Mesothelial cell of epicardium (in vitro differentiated cells): ENCODE data around the gene ZNF30. TPM values are rescaled to one million over a fixed set of nuclear protein-coding genes. Genes with fewer than 3 reads are reported as not detected.

Experiments
- DNase-seq, 2 experiments: peaks; one replicate each; pipeline ENCODE4 v3.0.0; 2021; ENCODE audit warnings: low spot score in 2 of 2; ENCODE audit not compliant: unreplicated experiment in 2 of 2
- H3K27ac Mint-ChIP-seq: 2 replicates; pipeline ENCODE4 v1.8.0; 2021; ENCODE audit warnings: mixed read lengths
- H3K27me3 Mint-ChIP-seq: 2 replicates; pipeline ENCODE4 v1.8.0; 2021; ENCODE audit warnings: low read depth, mixed read lengths
- H3K36me3 Mint-ChIP-seq: 2 replicates; pipeline ENCODE4 v1.8.0; 2021; ENCODE audit warnings: mixed read lengths
- H3K4me1 Mint-ChIP-seq: 2 replicates; pipeline ENCODE4 v1.8.0; 2021; ENCODE audit warnings: mixed read lengths
- H3K4me3 Mint-ChIP-seq: 2 replicates; pipeline ENCODE4 v1.8.0; 2021; ENCODE audit warnings: mild to moderate bottlenecking, moderate library complexity, mixed read lengths
- H3K9me3 Mint-ChIP-seq: 2 replicates; pipeline ENCODE4 v1.8.0; 2021; ENCODE audit warnings: mixed read lengths
- total RNA-seq: library from RNA; stranded (reverse); gene quantifications from 3 replicates; pipeline ENCODE4 v1.2.1, GENCODE V29; 2021
- TF ChIP-seq, protein P1 (sequence below): fragments of 200-600 bp; sonication (generic); IDR thresholded peaks from one replicate; pipeline ENCODE4 v1.5.0; 2021; ENCODE audit warnings: antibody characterized with exemption; ENCODE audit not compliant: unreplicated experiment

The ZNF30 gene
- total RNA-seq, 1 donor from 2014 or later = 5.8 TPM

- peaks cover 4% of the 10 kb centered on the region for H3K4me1 Mint-ChIP-seq
- H3K27ac Mint-ChIP-seq = no peak overlapping the region
- no peak overlapping the region for H3K4me3 Mint-ChIP-seq
- DNase-seq = no peak
- peaks cover 11% of the 10 kb centered on the region for H3K9me3 Mint-ChIP-seq
- no peaks in the 10 kb centered on the region for H3K36me3 Mint-ChIP-seq
- peaks cover 12% of the 10 kb centered on the region for H3K27me3 Mint-ChIP-seq
- TF ChIP-seq, protein P1, sequence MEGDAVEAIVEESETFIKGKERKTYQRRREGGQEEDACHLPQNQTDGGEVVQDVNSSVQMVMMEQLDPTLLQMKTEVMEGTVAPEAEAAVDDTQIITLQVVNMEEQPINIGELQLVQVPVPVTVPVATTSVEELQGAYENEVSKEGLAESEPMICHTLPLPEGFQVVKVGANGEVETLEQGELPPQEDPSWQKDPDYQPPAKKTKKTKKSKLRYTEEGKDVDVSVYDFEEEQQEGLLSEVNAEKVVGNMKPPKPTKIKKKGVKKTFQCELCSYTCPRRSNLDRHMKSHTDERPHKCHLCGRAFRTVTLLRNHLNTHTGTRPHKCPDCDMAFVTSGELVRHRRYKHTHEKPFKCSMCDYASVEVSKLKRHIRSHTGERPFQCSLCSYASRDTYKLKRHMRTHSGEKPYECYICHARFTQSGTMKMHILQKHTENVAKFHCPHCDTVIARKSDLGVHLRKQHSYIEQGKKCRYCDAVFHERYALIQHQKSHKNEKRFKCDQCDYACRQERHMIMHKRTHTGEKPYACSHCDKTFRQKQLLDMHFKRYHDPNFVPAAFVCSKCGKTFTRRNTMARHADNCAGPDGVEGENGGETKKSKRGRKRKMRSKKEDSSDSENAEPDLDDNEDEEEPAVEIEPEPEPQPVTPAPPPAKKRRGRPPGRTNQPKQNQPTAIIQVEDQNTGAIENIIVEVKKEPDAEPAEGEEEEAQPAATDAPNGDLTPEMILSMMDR = no peak
These were observed 53.3 kb downstream of the ZNF30 start for GRCh38 chr19:34979819-34980640.

DNA sequence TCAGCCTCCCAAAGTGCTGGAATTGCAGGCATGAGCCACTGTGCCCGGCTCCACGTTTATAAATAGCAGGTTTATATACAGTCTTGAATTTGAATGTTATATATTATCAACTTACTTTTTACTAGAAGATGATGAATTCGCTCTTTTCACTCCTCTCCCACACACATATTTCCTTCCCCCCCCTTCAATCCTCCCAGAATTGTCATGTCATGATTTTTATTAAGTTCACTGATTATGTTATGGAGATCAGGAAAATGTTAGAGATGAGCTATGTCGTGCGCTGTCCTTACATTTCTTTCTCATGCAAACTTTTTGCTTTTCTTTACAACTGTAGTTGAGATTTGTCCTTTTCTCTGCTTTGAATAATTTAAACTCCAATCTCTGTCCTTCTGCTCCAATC, 55.6 kb downstream of the ZNF30 start:
- no peaks in the 10 kb centered on the region for H3K36me3 Mint-ChIP-seq
- no peak for DNase-seq
- peaks cover 12% of the 10 kb centered on the region for H3K4me1 Mint-ChIP-seq
- H3K9me3 Mint-ChIP-seq = peaks cover 8% of the 10 kb centered on the region
- H3K4me3 Mint-ChIP-seq = no peak overlapping the region
- peaks cover 14% of the 10 kb centered on the region for H3K27me3 Mint-ChIP-seq
- peak overlapping the region; percentile 1 for H3K27ac Mint-ChIP-seq
- TF ChIP-seq, protein P1 = no peak

DNA sequence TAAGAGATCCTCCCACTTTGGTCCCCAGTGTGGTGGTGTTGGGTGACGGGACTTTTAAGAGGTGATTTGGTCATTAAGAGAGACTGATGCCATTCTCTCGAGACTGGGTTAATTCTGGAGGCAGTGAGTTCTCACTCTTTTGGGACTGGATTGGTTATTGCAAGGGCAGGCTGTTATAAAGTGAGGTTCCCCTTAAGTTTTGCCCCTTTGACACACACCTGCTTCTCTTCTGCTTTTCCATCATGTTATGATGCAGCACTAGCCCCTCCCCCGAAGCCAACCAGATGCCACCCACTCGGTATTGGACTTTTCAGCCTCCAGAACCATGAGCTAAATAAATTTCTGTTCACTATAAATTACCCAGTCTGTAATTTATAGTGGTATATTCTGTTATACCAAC, 57.1 kb downstream of the ZNF30 start:
- Mint-ChIP-seq H3K36me3 (no peaks in the 10 kb centered on the region), H3K27me3 (peaks cover 16% of the 10 kb centered on the region), H3K4me3 (no peak overlapping the region), H3K27ac (no peak overlapping the region), H3K9me3 (peaks cover 8% of the 10 kb centered on the region), H3K4me1 (peaks cover 12% of the 10 kb centered on the region)
- TF ChIP-seq, protein P1 = no peak
- no peak for DNase-seq

GRCh38 chr19:34984287-34984686, 57.6 kb downstream of the ZNF30 start:
- peaks cover 8% of the 10 kb centered on the region for H3K9me3 Mint-ChIP-seq
- no peak overlapping the region for H3K4me3 Mint-ChIP-seq

DNA sequence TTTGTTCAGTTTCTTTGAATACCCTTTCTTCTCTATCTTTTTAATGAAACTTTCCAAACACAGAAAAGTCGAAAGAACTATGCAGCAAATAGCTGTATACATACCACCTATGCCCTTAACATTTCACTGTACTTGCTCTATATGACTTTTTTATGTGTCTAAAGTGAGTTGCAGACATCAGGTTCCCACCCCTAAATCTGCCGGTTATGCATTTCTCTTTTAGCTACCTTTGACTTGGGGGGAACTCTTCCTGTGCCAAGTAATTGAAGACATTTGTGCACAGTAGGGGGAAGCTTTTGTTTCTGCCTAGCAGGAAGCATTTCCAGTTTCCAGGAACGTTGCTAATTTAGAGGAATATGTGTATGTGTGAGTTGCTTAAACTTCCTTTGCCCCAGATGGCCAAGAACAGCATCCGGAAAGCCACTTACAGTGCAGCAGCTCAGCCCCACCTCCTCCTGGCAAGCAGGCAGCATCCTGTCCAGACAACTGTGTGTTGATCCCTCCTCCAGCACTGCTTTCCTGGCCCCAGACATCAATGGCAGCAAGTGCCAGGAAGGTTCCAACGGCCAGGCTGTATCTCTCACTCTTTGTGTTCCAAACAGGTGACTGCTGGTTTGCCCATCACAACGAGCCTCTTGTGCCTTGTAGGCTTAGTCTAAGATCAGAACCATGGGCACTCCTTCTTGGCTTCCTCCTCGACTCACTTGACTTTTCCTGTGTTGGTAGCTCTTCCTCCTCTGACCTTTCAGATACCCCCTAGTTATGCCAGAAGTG, 58.7 kb downstream of the ZNF30 start:
- Mint-ChIP-seq H3K4me1 (peaks cover 12% of the 10 kb centered on the region), H3K9me3 (peaks cover 8% of the 10 kb centered on the region), H3K27ac (peak overlapping the region; percentile 43), H3K27me3 (peaks cover 10% of the 10 kb centered on the region), H3K36me3 (no peaks in the 10 kb centered on the region), H3K4me3 (no peak overlapping the region)
- TF ChIP-seq, protein P1 = no peak
- DNase-seq = no peak

More at GRCh38 chr19:34984287-34984686, 57.6 kb downstream of the ZNF30 start:
- Mint-ChIP-seq H3K4me1 (peaks cover 12% of the 10 kb centered on the region), H3K27me3 (peaks cover 17% of the 10 kb centered on the region), H3K27ac (no peak overlapping the region), H3K36me3 (no peaks in the 10 kb centered on the region)
- TF ChIP-seq, protein P1 = no peak
- DNase-seq = no peak
